K562 (cell line): ENCODE measurements around the gene FBXO8. TPM values are rescaled to one million over a fixed set of nuclear protein-coding genes. Genes with fewer than 3 reads are reported as not detected.

ENCODE experiments used
- ATAC-seq: fragments of 200-7000 bp; cut with Tn5 transposase; 3 replicates; pipeline ENCODE4 v1.9.1; 2020; ENCODE audit warnings: moderate library complexity
- BruUV-seq: library from RNA; stranded (reverse); fragments of 400-500 nt; replicated peaks from 2 replicates; lab custom pipeline; 2021; lab: Mats Ljungman, UMichigan
- CTCF ChIA-PET: fragments of 300-600 bp; formaldehyde crosslinking; extraction: SDS; loops from one replicate; lab custom pipeline; 2021; ENCODE audit warnings: low intra/inter-chr PET ratio; lab: Yijun Ruan, JAX
- POLR2A ChIA-PET: fragments of 300-600, 350-650 bp; sonication (Branson Sonifier 250); formaldehyde crosslinking; extraction: SDS; loops from one replicate; lab custom pipeline; 2021; ENCODE audit warnings: antibody characterized with exemption, inconsistent platforms; lab: Yijun Ruan, JAX
- DNase-seq, 4 experiments: peaks; one replicate each; pipeline versions ENCODE4 v3.0.0 to v3.0.0-alpha.2; 2011 to 2018; ENCODE audit warnings: low spot score in 3 of 4, mixed read lengths in 3 of 4; ENCODE audit errors: extremely low read depth in 1 of 4
- FAIRE-seq: peaks from 2 replicates; lab custom pipeline; 2011; peaks lifted over from hg19 to GRCh38; lab: Jason Lieb, UNC
- H2AFZ ChIP-seq: 2 replicates; pipeline ENCODE4 v1.6.0; 2011; ENCODE audit warnings: low read depth, low read length, control low read depth, inconsistent platforms
- H3K27ac ChIP-seq: fragments of 200-600 bp; 3 replicates; pipeline ENCODE4 v1.8.0; 2011; ENCODE audit warnings: low read depth, mild to moderate bottlenecking, control low read depth, inconsistent platforms, low read length, moderate library complexity, mixed read lengths; ENCODE audit errors: extremely low read depth
- H3K27me3 ChIP-seq, 2 experiments: fragments of 300-600 bp in 1 of 2; 2 replicates in 1 of 2; 3 replicates in 1 of 2; pipeline versions ENCODE4 v1.6.0 to v1.8.0; 2011; ENCODE audit warnings: inconsistent platforms in 2 of 2, low read length in 2 of 2, mild to moderate bottlenecking in 1 of 2, mixed read lengths in 1 of 2, moderate library complexity in 1 of 2; ENCODE audit not compliant: control insufficient read depth in 2 of 2, insufficient read depth in 2 of 2
- H3K36me3 ChIP-seq: fragments of 300-600 bp; 3 replicates; pipeline ENCODE4 v1.8.0; 2011; ENCODE audit warnings: mild to moderate bottlenecking, low read length, inconsistent platforms; ENCODE audit not compliant: control insufficient read depth, insufficient read depth
- H3K4me1 ChIP-seq, 2 experiments: fragments of 200-600 bp in 1 of 2; replicated peaks in 1 of 2; 2 replicates in 1 of 2; 3 replicates in 1 of 2; pipeline versions ENCODE4 v1.5.1 to v1.8.0; 2011; ENCODE audit warnings: inconsistent platforms in 2 of 2, low read length in 2 of 2, mild to moderate bottlenecking in 1 of 2, mixed read lengths in 1 of 2, moderate library complexity in 1 of 2; ENCODE audit not compliant: control insufficient read depth in 2 of 2, insufficient read depth in 2 of 2
- H3K4me2 ChIP-seq: 2 replicates; pipeline ENCODE4 v1.6.1; 2011; ENCODE audit warnings: low read length, control low read depth, inconsistent platforms, mixed read lengths; ENCODE audit not compliant: insufficient read depth
- H3K4me3 ChIP-seq: fragments of 200-600 bp; sonication (generic), shearing (Covaris generic); 2 replicates; pipeline ENCODE4 v1.5.1; 2016; ENCODE audit warnings: control low read depth, inconsistent platforms
- H3K79me2 ChIP-seq: fragments of 200-600 bp; 3 replicates; pipeline ENCODE4 v1.8.0; 2011; ENCODE audit warnings: low read length, inconsistent platforms; ENCODE audit not compliant: control insufficient read depth, insufficient read depth
- H3K9ac ChIP-seq, 2 experiments: 2 replicates each; pipeline versions ENCODE4 v1.6.0 to v1.6.1; 2011; ENCODE audit warnings: low read depth in 2 of 2, low read length in 2 of 2, control low read depth in 1 of 2, inconsistent platforms in 1 of 2, mild to moderate bottlenecking in 1 of 2, mixed read lengths in 1 of 2; ENCODE audit not compliant: insufficient read depth in 1 of 2
- H3K9me1 ChIP-seq: one replicate; pipeline ENCODE4 v1.6.0; 2011; ENCODE audit warnings: inconsistent platforms, mild to moderate bottlenecking, low read length, moderate library complexity; ENCODE audit not compliant: control insufficient read depth, insufficient read depth
- H3K9me3 ChIP-seq: replicated peaks from 2 replicates; pipeline ENCODE4 v1.5.1; 2011; ENCODE audit warnings: low read depth, low read length, inconsistent platforms; ENCODE audit not compliant: control insufficient read depth, insufficient read depth
- H4K20me1 ChIP-seq: replicated peaks from 2 replicates; pipeline ENCODE4 v1.6.1; 2011; ENCODE audit warnings: low read length, inconsistent platforms, mixed read lengths; ENCODE audit not compliant: control insufficient read depth, insufficient read depth
- ARHGAP35 ChIP-seq: fragments of 450-650 bp; IDR thresholded peaks from 2 replicates; pipeline ENCODE4 v1.6.1; 2018; ENCODE audit not compliant: partially characterized antibody
- ATF2 ChIP-seq: sonication (generic); formaldehyde crosslinking; IDR thresholded peaks from 2 replicates; pipeline ENCODE4 v1.8.1; 2022; ENCODE audit warnings: missing genetic modification reagents
- BRD4 ChIP-seq: fragments of 200-600 bp; sonication (generic); IDR thresholded peaks from 2 replicates; pipeline ENCODE4 v1.6.1; 2017; ENCODE audit warnings: inconsistent platforms
- MEIS2 ChIP-seq: fragments of 450-650 bp; IDR thresholded peaks from 2 replicates; pipeline ENCODE4 v1.6.1; 2014; ENCODE audit warnings: mild to moderate bottlenecking; ENCODE audit not compliant: partially characterized antibody
- NR2F6 ChIP-seq: fragments of 450-650 bp; formaldehyde crosslinking; IDR thresholded peaks from 2 replicates; pipeline ENCODE4 v1.4.0; 2020; ENCODE audit warnings: mild to moderate bottlenecking
- TCF7 ChIP-seq: sonication (generic); IDR thresholded peaks from 2 replicates; pipeline ENCODE4 v1.6.1; 2016; ENCODE audit warnings: antibody characterized with exemption, borderline replicate concordance
- ZBTB43 ChIP-seq: sonication (generic); formaldehyde crosslinking; IDR thresholded peaks from 2 replicates; pipeline ENCODE4 v1.8.0; 2023; ENCODE audit warnings: mild to moderate bottlenecking, missing genetic modification reagents
- ZNF133 ChIP-seq: fragments of 250-450 bp; sonication (Bioruptor Pico); IDR thresholded peaks from 2 replicates; pipeline ENCODE4 v1.4.0; 2020; ENCODE audit warnings: mild to moderate bottlenecking
- ZNF140 ChIP-seq: fragments of 250-450 bp; sonication (Bioruptor Pico); IDR thresholded peaks from 2 replicates; pipeline ENCODE4 v1.8.0; 2021; ENCODE audit warnings: moderate library complexity, mild to moderate bottlenecking, inconsistent platforms
- ZNF431 ChIP-seq: sonication (generic); formaldehyde crosslinking; IDR thresholded peaks from 2 replicates; pipeline ENCODE4 v1.8.0; 2022; ENCODE audit warnings: mild to moderate bottlenecking, missing genetic modification reagents
- WGBS: fragments of 100-300 bp; shearing (Covaris generic); methylation state at CpG from one replicate; pipeline ENCODE4 v1.1.6; 2016; ENCODE audit warnings: low coverage, mixed read lengths; ENCODE audit not compliant: insufficient coverage; ENCODE audit errors: missing lambda C conversion rate; 5-methylcytosine and 5-hydroxymethylcytosine counted together
- in situ Hi-C: fragments of 300-500 bp; cut with MboI; formaldehyde crosslinking; loops from 4 replicates; pipeline ENCODE4 v1.15.0; 2018; ENCODE audit warnings: inconsistent platforms, mixed read lengths
- intact Hi-C: fragments of 100-400 bp; cut with micrococcal nuclease; formaldehyde crosslinking; loops from 2 replicates; pipeline ENCODE4 v1.14.2; 2022
- polyA plus RNA-seq, 8 experiments: library from polyadenylated mRNA; depleted of rRNA in 4 of 8; stranded (reverse) in 5 of 8; unstranded in 3 of 8; fragments of >200 nt; fragmentation: Nextera tagmentation in 2 of 8; fragmentation: Illumina TruSeq in 1 of 8; extraction: Ambion mirVana in 2 of 8; extraction: Trizol in 1 of 8; gene quantifications; 2 replicates each; pipeline versions ENCODE4 v1.2.1 to v1.2.3, GENCODE V29; 2011 to 2014; ENCODE audit warnings: inconsistent platforms in 1 of 8, missing spikeins in 1 of 8
- total RNA-seq, 7 experiments: library from RNA; depleted of rRNA in 6 of 7; stranded (reverse); fragments of >200 nt in 6 of 7; fragmentation: Illumina TruSeq in 2 of 7; extraction: Trizol in 2 of 7; gene quantifications; 2 replicates each; pipeline versions ENCODE4 v1.2.1 to v1.2.3, GENCODE V29; 2011 to 2021; ENCODE audit warnings: low replicate concordance in 1 of 7

The FBXO8 gene
- total and polyA plus RNA-seq, 9 of the 15 experiments (the other 6 are each of a cell fraction or from before 2014, with no cell fraction given) = 12.9 to 27.1 (median 14.8) TPM

- Histone ChIP-seq H3K9me3 (no peaks in the 10 kb centered on the region), H3K4me3 (no peak overlapping the region), H3K27ac (no peak overlapping the region), H3K9ac (no peak overlapping the region), H3K27me3 (no peaks in the 10 kb centered on the region), H3K9me1 (no peaks in the 10 kb centered on the region), H4K20me1 (no peaks in the 10 kb centered on the region), H2AFZ (no peak overlapping the region), H3K4me2 (no peak overlapping the region), H3K36me3 (peaks cover 14% of the 10 kb centered on the region; the same call in 1 of the 3 replicates), H3K4me1 (no peaks in the 10 kb centered on the region), H3K79me2 (no peaks in the 10 kb centered on the region)
- no TSS peak for BruUV-seq
- ChIA-PET POLR2A (interaction anchor here (1.6 kb wide), 1 partner anchor 12 kb away, joined by 4 read pairs; no protein-coding TSS in a partner anchor), CTCF (no interaction called here)
- in situ Hi-C loops (no loop called here), intact Hi-C loops (no loop called here)
- no peak for DNase-seq
- no peak for TF ChIP-seq ARHGAP35
- no peak for TF ChIP-seq BRD4
- TF ChIP-seq NR2F6 (CRISPR knock-in tag) = no peak
- no peak for TF ChIP-seq MEIS2
- TF ChIP-seq TCF7 = no peak
- TF ChIP-seq ZNF140 = no peak
- TF ChIP-seq ZBTB43 = no peak
- no peak for TF ChIP-seq ZNF431
- no peak for TF ChIP-seq ATF2
- TF ChIP-seq ZNF133 (CRISPR knock-in tag) = no peak
- 53% methylated on average over 3 of the region's 3 CpGs for WGBS
- no peak for FAIRE-seq
- no peak for ATAC-seq
These were observed 42.3 kb downstream of the FBXO8 start for GRCh38 chr4:174241162-174241561.
